GM19395 (cell line): ENCODE data around the gene ZNF740.

Experiments
- ATAC-seq: cut with Tn5 transposase; IDR thresholded peaks from one replicate; pipeline ENCODE4 v1.9.1; 2021; ENCODE audit warnings: mild to moderate bottlenecking, moderate library complexity; ENCODE audit not compliant: unreplicated experiment

The ZNF740 gene

DNA sequence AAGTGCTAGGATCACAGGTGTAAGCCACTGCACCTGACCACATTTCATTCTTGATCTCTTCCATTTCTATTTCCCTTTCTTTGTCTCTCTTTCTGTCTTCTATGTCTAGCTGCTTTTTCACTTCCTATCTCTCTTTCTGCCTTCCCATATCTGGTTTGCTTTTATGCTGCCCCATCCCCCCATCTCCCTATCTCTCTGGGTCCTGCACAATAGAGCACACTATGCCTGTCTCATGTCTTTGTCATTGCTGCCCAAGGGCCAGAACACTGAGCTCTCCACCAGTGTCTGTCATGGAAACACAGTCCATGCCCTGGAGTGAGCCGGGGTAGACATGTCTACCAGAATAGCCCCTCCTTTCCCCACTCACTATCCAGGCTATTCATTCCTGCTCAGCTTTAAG, 63.8 kb downstream of the ZNF740 start:
- ATAC-seq: no peak
